Anterior cingulate cortex (tissue), 58 donors: Measurements from ENCODE around the gene ELFN1.

Experiments
- DNase-seq, 58 donors: peaks; one replicate each; lab custom pipeline; 2025; lab: John Stamatoyannopoulos, UW

The ELFN1 gene

GRCh38 chr7:1641661-1642260, 28.3 kb upstream of the ELFN1 start:
- no peak for DNase-seq

- no peak for DNase-seq
Measured at GRCh38 chr7:1642291-1642731, 27.8 kb upstream of the ELFN1 start.

DNA sequence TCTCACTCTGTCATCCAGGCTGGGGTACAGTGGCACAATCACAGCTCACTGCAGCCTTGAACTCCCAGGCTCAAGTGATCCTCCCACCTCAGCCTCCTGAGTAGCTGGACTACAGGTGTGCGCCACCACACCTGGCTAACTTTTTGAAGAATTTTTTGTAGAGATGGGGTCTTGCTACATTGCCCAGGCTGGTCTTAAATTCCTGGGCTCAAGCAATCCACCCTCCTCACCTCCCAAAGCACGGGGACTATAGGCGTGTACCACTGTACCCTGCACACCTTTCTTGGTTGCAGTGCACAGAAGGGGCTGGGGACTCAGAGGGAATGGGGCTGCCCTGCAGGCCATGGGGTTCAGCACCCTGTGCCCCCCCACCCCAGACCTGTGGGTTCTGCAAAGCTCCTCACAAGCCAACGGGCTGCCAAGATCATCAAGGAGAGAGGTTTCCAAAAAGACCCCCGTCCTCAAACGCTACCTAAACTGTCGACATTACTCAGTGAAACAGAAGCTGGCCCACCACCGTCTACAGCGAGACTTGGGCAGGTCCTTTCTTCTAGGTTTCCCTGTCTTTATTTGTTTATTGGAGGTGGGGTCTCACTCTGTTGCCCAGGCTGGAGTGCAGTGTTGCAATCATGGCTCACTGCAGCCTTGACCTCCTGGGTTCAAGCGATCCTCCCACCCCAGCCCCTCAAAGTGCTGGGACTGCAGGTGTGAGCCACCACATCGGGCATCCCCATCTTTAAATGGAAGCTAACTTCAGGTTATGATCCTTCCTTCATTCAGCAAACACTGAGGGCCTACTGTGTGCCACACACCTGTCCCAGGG, 26.6 kb upstream of the ELFN1 start:
- DNase-seq, result no peak

DNA sequence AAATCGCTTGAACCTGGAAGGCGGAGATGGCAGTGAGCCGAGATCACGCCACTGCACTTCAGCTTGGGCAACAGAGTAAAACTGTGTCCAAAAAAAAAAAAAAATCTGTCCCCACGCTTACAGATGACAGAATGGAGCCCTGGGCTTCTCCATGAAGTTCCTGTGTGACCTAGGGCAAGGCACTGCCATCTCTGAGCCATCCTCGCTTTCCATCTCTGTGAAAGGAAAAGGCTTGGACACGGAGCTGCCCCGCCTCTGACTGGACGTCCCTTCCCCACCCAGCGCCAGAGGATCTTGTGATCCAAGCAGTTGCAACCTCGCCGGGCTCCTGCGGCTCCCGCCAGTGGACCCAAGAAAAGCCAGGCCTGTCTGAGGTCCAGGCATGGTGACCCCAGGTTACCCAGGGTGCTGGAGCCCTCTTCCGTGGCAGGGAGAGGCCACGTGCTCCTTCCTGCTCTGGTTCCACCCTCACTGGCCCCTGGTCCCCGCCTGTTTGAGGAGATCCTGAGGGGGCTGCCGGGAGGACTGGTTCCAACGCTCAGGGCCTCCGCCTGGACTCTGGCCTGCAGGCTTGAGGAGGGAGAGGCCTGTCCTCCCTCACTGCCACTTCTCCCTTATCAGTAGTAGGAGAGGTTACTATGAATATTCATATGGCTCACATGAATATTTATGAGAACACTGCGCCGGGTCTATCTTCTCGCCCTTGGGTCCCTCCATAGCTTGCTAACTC, 25.6 kb upstream of the ELFN1 start:
- no peak for DNase-seq

GRCh38 chr7:1645071-1645409, 25.0 kb upstream of the ELFN1 start:
- DNase-seq, result no peak

DNA sequence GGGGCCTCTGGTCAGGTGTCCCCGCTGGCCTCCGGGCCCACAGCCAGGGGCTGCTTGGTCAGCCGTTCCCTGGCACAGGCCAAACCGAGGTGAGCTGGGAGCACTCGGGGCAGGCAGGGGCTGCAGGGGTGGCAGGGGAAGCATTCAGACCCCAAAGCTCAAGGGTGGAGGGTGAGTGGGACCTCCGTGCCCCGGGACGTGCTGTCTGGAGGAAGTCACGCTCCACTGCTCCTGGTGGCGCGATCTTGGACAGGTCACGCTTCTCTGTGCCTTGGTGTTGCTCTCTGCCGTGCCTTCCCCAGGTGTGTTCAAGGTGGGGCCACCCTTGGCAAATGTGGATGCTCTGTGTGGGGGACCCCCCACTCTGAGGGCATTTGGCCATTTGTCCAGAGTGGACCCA, 24.6 kb upstream of the ELFN1 start:
- no peak for DNase-seq

DNA sequence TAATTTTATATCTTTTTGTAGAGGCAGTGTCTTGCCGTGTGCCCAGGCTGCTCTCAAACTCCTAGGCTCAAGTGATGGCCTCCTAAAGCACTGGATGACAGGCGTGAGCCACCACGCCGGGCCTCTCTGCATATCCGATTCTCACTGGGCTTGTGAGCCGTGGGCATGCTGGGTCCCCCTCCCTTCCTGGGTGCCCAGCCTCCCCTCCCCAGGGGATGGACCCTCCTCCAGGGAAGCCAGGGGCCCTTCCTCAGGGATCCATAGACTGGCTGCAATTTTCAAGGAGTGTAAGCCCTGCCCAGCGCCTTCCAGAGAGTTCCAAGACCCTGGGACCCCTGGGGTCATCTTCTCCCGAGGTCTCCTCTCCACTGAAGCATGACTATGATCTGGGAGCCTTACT, 23.7 kb upstream of the ELFN1 start:
- DNase-seq, result no peak

GRCh38 chr7:1646957-1647891, 22.9 kb upstream of the ELFN1 start:
- DNase-seq, result peak in 5 of 58 donors; percentile 13 to 43 (median 26)

GRCh38 chr7:1647961-1648672, 22.0 kb upstream of the ELFN1 start:
- peak in 8 of 58 donors; percentile 7 to 32 (median 22) for DNase-seq

- no peak for DNase-seq
Measured at GRCh38 chr7:1649751-1650326, 20.2 kb upstream of the ELFN1 start.

GRCh38 chr7:1650363-1651030, 19.6 kb upstream of the ELFN1 start:
- no peak for DNase-seq

- no peak for DNase-seq
Measured at GRCh38 chr7:1651031-1651446, 19.0 kb upstream of the ELFN1 start.

DNA sequence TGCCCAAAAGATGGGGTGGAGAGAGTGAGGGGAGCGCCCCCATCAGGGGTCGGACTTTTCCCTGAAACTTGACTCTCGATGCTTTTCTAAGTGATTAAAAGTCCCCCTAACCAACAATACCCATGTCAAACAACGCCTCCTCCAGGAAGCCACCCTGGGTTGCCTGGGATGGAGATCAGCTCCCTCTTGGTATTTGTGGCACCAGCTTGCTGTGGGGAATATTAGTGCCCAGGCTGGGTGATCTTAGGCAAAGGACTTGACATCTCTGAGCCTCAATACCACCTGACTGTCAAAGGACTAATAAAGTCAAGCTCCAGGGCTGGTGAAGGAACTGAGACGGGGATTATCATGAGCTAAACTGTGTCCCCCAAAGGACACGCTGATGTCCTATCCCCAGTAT, 18.2 kb upstream of the ELFN1 start:
- no peak for DNase-seq

- no peak for DNase-seq
Measured at GRCh38 chr7:1653500-1653899, 16.6 kb upstream of the ELFN1 start.

- DNase-seq, result no peak
Measured at GRCh38 chr7:1654111-1654510, 16.0 kb upstream of the ELFN1 start.

DNA sequence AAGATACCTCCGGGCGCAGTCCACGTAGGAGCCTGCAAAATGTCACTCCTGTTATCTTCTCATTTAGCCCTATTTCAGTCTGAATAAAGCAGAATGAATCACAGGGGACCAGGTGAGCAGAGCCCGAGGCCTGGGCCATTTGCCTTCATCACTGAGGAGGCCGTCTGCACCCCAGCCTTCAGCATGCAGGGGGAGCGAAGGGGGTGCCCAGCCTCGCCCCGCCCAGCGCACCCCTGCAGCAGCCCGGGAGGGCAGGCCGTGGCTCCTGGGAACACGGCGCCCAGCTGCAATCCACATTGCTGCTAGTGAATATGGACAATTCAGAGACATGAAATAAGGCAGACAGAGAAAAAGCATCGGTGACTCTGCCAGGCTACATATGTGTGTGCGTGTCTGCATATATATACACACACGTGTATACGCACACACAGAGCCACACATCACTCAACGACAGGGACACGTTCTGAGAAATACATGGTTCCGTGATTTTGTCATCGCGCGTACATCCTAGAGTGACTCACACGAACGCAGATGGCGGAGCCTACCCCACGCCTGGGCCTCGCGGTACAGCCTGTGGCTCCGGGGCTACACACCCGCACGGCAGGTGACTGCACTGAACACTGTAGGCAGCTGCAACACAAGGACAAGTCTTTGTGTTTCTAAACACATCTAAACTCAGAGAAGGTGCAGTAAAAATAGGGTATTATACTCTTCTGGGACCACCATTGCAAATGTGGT, 15.2 kb upstream of the ELFN1 start:
- DNase-seq, result no peak

- DNase-seq, result no peak
Measured at GRCh38 chr7:1659696-1660095, 10.4 kb upstream of the ELFN1 start.

DNA sequence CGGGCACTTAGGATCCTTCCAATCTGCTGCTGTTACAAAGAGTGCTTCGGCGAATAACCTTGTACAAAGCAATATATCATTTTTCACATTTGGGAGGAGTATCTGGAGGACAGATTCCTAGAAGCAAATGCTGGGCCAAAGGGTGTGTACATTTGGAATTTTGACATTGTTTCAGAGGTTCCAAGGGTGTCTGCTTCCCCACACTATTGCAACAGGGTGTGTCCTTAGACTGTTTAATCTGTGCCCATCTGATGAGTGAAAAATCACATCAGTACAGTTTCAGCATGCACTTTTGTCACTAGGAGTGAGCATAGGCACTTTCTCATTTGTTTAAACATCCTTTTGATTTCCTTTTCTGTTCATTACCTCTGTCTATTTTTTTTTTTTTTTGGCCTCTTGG, 8.6 kb upstream of the ELFN1 start:
- DNase-seq, result no peak
